Measurements from ENCODE around the gene NPS. TPM values are rescaled to one million over a fixed set of nuclear protein-coding genes. Genes with fewer than 3 reads are reported as not detected.

NPS gene
- total RNA-seq, 2 donors from 2014 or later: not detected

DNA sequence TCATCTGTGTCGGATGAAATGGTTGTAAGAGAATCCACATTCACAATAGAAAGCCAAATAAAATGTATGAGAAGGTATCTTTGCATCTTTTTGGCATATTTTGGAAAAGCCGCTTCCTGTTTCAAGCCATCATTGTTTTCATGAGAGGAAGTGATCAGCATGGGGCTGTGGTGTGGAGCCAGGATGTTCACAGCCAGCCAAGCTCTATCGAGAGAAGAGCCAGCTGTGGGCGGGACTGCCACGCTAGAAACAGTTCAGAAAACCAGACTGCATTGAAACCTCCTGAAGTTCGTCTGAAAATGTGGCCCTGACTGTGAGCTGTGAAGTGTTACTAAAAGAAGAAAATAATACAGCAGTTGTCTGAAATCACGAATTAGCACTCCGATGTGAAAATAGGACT is 21.2 kb upstream of the NPS start:
- H3K36me3 ChIP-seq: no peaks in the 10 kb centered on the region
- no peaks in the 10 kb centered on the region for H3K27me3 ChIP-seq
- intact Hi-C loops (cut with DNase I): no loop called here
- TF ChIP-seq, protein P1, sequence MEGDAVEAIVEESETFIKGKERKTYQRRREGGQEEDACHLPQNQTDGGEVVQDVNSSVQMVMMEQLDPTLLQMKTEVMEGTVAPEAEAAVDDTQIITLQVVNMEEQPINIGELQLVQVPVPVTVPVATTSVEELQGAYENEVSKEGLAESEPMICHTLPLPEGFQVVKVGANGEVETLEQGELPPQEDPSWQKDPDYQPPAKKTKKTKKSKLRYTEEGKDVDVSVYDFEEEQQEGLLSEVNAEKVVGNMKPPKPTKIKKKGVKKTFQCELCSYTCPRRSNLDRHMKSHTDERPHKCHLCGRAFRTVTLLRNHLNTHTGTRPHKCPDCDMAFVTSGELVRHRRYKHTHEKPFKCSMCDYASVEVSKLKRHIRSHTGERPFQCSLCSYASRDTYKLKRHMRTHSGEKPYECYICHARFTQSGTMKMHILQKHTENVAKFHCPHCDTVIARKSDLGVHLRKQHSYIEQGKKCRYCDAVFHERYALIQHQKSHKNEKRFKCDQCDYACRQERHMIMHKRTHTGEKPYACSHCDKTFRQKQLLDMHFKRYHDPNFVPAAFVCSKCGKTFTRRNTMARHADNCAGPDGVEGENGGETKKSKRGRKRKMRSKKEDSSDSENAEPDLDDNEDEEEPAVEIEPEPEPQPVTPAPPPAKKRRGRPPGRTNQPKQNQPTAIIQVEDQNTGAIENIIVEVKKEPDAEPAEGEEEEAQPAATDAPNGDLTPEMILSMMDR (IDR thresholded peaks at IDR 0.05): no peak
- no peaks in the 10 kb centered on the region for H3K4me1 ChIP-seq
- H3K4me3 ChIP-seq: no peak overlapping the region
- H3K9ac ChIP-seq (ENCODE audit: low read depth in 2 of 2, low read length in 2 of 2): no peak overlapping the region
- H3K9me3 ChIP-seq: no peaks in the 10 kb centered on the region
- H3K27ac ChIP-seq: no peak overlapping the region
- no peak for DNase-seq

DNA sequence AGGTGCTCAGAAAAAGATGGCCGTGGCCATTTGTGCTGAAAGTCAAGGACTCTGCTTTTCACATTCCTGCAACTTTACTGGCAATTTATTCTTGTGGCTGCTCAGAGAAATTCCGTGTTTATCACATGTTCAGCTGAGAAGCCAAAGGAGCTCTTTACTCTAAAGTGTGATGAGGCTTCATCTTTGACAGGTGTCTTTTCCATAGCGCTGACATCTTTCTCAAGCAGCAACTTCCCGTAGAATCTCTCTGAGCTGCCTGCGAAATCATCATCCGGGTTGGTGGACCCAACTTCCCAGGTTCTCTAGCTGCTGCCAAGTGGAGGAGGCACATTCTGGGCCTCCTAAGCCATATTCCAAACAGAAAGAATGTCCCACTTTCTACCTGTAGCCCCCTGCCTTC is 16.9 kb upstream of the NPS start:
- Histone ChIP-seq H3K9ac (ENCODE audit: low read depth in 2 of 2, low read length in 2 of 2) (no peak overlapping the region), H3K4me1 (no peaks in the 10 kb centered on the region), H3K27ac (no peak overlapping the region), H3K36me3 (no peaks in the 10 kb centered on the region), H3K27me3 (no peaks in the 10 kb centered on the region), H3K4me3 (no peak overlapping the region), H3K9me3 (no peaks in the 10 kb centered on the region)
- TF ChIP-seq, protein P1 (IDR thresholded peaks at IDR 0.05): no peak
- DNase-seq: no peak
- intact Hi-C loops (cut with DNase I): no loop called here

DNA sequence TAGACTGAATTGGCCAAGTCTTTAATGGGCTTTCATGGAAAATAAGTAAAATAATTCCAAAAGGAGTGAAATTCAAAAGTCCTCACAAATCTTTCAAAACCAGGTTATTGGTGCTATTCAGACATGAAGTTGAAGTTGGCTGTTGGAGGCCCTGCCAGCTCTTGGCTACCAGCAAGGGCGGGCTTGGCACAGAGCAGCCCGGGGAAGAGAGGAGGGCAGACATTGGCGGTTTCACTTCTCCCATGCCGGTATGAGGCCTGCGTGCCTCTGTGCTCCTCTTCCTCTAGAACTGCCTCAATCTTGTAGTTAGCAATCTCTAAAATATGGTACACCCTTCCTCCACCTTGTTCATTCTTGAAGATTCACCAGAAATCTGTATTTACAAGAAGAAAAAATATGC is 16.4 kb upstream of the NPS start:
- Histone ChIP-seq H3K27me3 (no peaks in the 10 kb centered on the region), H3K9ac (ENCODE audit: low read depth in 2 of 2, low read length in 2 of 2) (no peak overlapping the region), H3K4me1 (no peaks in the 10 kb centered on the region), H3K9me3 (no peaks in the 10 kb centered on the region), H3K27ac (no peak overlapping the region), H3K4me3 (no peak overlapping the region), H3K36me3 (no peaks in the 10 kb centered on the region)
- no peak for DNase-seq
- intact Hi-C loops (cut with DNase I): no loop called here
- TF ChIP-seq, protein P1 (IDR thresholded peaks at IDR 0.05): no peak

DNA sequence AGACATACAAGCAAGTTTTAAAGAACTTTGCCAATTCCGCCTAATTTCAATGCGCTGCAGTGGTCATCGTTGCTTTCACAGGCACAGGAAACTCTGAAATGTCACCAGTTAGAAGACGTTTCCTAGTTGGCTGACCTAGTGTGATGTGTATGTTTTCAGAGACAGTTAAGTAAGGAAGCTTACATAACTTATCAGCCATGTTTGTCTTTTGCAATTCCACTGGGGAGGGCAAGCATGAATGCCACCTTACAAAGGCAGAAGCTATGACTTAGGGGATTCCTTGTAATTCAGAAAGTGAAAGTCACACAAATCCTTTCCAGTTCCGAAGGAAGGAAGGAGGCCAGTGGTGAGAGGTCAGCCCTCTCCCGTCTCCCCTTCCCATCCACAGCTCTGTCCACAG is 15.0 kb upstream of the NPS start:
- TF ChIP-seq, protein P1 (IDR thresholded peaks at IDR 0.05): no peak
- no peak for DNase-seq
- no peak overlapping the region for H3K4me3 ChIP-seq
- no peaks in the 10 kb centered on the region for H3K27me3 ChIP-seq
- no peak overlapping the region for H3K9ac ChIP-seq (ENCODE audit: low read depth in 2 of 2, low read length in 2 of 2)
- intact Hi-C loops (cut with DNase I): no loop called here
- no peaks in the 10 kb centered on the region for H3K4me1 ChIP-seq
- no peaks in the 10 kb centered on the region for H3K36me3 ChIP-seq
- H3K9me3 ChIP-seq: no peaks in the 10 kb centered on the region
- no peak overlapping the region for H3K27ac ChIP-seq

DNA sequence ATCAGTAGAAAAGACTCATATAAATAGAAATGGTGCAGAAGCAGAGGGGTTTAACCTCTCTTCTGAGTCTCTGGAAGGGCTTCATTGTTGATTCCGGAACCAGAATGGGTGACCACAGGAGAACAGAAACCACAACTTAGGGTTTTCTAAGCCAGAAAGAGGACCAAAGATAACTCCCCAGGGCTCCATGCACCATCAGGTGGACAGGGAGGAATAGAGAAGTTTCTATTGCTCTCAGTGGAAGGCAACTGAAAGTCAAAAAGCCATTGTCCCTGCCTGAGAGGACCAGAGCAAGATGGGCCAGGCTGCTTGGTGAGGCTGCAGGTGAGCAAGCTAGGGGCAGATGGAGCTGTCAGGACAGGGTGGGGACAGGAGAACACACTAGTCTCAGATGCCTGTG is 14.6 kb upstream of the NPS start:
- Histone ChIP-seq H3K27ac (no peak overlapping the region), H3K9ac (ENCODE audit: low read depth in 2 of 2, low read length in 2 of 2) (no peak overlapping the region), H3K27me3 (no peaks in the 10 kb centered on the region), H3K36me3 (no peaks in the 10 kb centered on the region), H3K4me1 (no peaks in the 10 kb centered on the region), H3K9me3 (no peaks in the 10 kb centered on the region), H3K4me3 (no peak overlapping the region)
- intact Hi-C loops (cut with DNase I): no loop called here
- no peak for DNase-seq
- TF ChIP-seq, protein P1 (IDR thresholded peaks at IDR 0.05): no peak

Data from colonic mucosa (tissue), 4 donors.